ENCODE measurements around the gene FTL.
A peak's percentile ranks its signal among the peaks of the same experiment; 100 is the strongest.

The FTL gene

DNA sequence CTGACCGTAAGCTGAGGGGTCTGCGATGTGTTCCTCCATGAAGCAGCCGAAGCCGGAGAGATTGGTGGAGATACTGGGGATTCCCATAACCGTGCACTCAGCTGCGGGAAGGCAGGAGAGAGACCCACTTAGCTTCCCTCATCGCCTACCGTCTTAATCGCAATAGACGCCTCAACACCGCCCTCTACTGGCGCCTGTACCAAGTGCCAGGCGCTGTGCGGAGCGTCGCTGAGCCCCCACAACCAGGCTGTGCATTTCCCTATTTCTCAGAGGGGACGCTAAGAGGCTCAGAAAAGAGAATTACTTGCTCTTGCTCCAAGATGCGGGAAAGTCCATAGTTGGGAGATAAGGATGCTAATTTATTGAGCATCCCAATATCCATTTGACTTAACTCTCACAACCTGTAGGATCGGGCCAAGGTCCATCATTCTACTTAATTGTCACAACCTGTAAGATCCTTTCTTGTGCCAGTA, 5.8 kb downstream of the FTL start:
- peak; percentile 87 for DNase-seq (ENCODE audit: low read depth)
- TF ChIP-seq, protein P1, sequence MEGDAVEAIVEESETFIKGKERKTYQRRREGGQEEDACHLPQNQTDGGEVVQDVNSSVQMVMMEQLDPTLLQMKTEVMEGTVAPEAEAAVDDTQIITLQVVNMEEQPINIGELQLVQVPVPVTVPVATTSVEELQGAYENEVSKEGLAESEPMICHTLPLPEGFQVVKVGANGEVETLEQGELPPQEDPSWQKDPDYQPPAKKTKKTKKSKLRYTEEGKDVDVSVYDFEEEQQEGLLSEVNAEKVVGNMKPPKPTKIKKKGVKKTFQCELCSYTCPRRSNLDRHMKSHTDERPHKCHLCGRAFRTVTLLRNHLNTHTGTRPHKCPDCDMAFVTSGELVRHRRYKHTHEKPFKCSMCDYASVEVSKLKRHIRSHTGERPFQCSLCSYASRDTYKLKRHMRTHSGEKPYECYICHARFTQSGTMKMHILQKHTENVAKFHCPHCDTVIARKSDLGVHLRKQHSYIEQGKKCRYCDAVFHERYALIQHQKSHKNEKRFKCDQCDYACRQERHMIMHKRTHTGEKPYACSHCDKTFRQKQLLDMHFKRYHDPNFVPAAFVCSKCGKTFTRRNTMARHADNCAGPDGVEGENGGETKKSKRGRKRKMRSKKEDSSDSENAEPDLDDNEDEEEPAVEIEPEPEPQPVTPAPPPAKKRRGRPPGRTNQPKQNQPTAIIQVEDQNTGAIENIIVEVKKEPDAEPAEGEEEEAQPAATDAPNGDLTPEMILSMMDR (IDR thresholded peaks at IDR 0.05; ENCODE audit: insufficient read depth, low read depth, low read length, missing control alignments) = peak; percentile 94

DNA sequence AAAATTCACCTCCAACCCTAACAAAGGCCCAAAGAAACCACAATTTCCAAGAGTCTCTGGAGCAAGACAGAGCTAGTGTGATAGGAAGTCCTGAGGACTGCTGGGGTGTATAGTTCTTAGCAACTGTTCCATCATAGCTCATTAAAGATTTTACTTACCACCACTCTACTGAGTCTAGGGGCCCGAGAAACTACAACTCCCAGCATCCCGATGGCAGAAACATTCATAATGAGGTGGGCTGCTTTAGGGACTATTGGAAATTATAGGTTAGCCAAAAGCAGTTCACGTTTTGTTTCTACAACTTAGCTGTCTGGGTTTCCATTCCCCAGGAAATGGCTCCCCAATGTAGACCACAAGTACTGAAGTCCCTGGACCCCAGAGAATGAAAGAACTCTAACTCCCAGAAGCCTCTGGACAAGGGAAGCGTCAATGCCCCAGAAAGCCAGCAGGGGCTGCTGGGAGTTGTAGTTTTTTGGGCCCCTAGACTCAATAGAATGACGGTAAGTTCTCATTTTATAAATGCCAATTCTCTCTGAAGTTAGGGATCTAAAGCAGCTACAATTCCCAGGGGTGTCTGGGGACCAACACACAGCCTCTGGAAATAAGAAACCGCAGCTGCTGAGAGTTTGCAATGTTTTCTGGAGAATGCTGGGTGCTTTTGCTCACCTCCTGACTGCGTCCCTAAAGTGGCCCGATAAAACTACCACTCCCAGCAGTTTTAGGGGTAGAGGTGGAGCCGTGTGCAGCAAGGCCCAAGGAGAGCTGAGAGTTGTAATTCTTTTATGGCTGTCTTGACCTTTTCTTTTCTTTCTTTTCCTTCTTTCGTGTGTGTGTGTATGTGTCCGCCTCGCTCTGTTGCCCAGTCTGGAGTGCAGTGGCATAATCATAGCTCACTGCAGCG, 11.1 kb downstream of the FTL start:
- DNase-seq (ENCODE audit: low read depth) = peak; percentile 65
- H3K4me3 ChIP-seq (ENCODE audit: low read depth, low read length) = no peak overlapping the region
- TF ChIP-seq, protein P1 (IDR thresholded peaks at IDR 0.05; ENCODE audit: insufficient read depth, low read depth, low read length, missing control alignments) = no peak

More for the DNA sequence above, 5.8 kb downstream of the FTL start:
- H3K4me3 ChIP-seq (ENCODE audit: low read depth, low read length) = no peak overlapping the region

DNA sequence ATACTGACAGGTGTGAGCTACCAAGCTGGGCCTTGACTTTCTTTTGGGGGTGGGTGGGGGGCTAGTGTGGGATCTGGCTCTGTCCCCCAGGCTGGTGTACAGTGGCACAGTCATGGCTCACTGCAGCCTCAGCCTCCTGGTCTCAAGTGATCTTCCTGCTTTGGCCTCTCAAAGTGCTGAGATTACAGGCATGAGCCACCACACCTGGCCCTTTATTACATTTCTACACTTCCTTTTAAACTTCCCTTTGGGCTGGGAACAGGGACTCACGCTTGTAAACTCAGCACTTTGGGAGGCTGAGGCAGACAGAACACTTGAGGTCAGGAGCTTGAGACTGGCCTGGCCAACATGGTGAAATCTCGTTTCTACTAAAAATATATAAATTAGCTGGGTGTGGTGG, 12.0 kb downstream of the FTL start:
- TF ChIP-seq, protein P1 (IDR thresholded peaks at IDR 0.05; ENCODE audit: insufficient read depth, low read depth, low read length, missing control alignments) = no peak
- no peak overlapping the region for H3K4me3 ChIP-seq (ENCODE audit: low read depth, low read length)
- DNase-seq (ENCODE audit: low read depth) = no peak

DNA sequence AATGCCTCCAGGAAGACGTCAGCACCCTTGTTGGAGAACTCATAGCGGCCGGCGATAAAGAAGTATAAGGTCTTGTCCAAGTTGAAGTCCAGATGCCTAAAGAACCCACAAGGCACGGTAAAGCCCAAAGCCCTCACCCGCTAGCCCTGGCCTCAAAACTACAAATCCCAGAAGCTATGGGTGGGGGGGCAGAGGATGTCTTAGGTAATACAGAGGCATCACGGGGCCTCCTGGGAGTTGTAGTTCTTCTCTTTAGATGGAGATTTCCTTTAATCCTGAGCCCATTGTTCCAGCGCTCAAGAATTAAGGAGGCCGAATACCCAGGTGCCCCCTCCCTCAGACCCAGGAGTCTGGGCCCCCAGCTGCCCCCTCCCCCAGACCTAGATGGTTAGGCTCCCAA, 17.2 kb downstream of the FTL start:
- TF ChIP-seq, protein P1 (IDR thresholded peaks at IDR 0.05; ENCODE audit: insufficient read depth, low read depth, low read length, missing control alignments) = no peak
- no peak overlapping the region for H3K4me3 ChIP-seq (ENCODE audit: low read depth, low read length)
- no peak for DNase-seq (ENCODE audit: low read depth)

DNA sequence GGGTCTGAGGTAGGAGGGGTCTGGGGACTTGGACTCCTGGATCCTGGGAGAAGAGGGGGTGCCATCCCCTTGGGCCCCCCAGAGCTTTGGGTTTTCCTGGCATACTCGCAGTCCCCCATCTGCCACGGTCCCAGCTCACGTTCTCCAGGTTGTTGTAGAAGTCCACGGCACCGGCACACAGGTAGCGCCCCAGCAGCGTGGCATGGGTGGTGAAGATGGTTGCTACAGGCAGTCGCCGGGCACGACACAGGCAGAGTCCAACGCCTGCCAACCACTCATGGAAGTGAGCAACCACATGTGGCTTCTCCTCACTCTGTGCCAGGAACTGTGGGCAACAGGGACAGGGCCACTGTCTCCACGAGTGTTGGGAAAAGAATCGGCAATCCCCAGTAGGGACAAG, 20.6 kb downstream of the FTL start:
- DNase-seq (ENCODE audit: low read depth) = no peak
- H3K4me3 ChIP-seq (ENCODE audit: low read depth, low read length) = no peak overlapping the region
- TF ChIP-seq, protein P1 (IDR thresholded peaks at IDR 0.05; ENCODE audit: insufficient read depth, low read depth, low read length, missing control alignments) = no peak

DNA sequence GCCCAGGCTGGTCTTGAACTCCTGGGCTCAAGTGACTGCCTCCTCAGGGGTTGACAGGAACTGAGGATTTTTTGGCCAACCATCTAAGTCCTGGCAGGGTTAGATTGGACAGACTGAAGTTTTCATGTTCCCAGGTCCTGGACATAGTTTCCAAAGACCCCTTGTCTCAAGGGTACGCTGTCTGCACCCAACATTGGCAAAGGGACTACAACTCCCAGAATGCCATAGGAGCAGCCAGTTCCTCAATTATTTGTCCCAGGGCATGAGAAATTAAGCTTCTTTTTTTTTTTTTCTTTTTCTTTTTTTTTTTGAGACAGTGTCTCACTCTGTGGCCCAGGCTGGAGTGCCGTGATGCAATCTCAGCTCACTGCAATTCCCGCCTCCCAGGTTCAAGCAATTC, 21.1 kb downstream of the FTL start:
- no peak overlapping the region for H3K4me3 ChIP-seq (ENCODE audit: low read depth, low read length)
- TF ChIP-seq, protein P1 (IDR thresholded peaks at IDR 0.05; ENCODE audit: insufficient read depth, low read depth, low read length, missing control alignments) = no peak
- no peak for DNase-seq (ENCODE audit: low read depth)
